NCI-H1105 (cell line): ENCODE data around the gene ELF2.
"Not testable (repeated sequence)": the region's sequence is repeated elsewhere in the genome, so short reads cannot be mapped to it uniquely, and the experiment has no call there.

ENCODE experiments used
- DNase-seq: peaks from one replicate; lab custom pipeline; 2025; lab: John Stamatoyannopoulos, UW

ELF2 gene

DNA sequence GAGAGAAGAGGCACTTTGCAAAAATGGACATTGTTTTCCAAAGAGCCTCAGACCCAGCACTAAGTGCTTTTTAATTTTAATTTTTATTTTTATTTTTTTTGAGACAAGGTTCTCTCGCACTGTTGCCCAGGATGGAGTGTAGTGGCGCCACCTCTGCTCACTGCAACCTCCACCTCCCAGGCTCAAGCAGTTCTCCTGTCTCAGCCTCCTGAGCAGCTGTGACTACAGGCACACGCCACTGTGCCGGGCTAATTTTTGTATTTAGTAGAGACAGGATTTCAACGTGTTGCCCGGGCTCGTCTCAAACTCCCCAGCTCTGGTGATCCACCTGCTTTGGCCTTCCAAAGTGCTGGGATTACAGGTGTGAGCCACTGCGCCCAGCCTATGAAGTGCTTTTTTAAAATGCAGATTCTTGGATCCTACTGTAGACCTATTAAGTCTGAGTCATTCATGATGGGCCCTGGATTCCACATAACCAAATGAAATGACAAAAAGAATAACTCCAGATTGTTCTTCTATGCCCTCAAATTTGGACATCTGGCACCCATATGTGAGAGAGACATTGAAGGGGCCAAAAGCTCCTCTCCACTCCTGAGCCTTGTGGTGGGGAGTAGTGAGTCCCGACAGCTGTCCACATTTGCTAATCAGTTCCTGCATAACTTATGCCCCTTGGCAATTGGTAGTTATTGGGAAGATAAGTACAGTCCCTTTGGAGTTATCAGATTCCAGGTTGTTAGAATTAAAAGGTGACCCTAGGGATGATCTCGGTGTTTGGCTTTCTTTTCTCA is 157.9 kb downstream of the ELF2 start:
- DNase-seq, result no peak

DNA sequence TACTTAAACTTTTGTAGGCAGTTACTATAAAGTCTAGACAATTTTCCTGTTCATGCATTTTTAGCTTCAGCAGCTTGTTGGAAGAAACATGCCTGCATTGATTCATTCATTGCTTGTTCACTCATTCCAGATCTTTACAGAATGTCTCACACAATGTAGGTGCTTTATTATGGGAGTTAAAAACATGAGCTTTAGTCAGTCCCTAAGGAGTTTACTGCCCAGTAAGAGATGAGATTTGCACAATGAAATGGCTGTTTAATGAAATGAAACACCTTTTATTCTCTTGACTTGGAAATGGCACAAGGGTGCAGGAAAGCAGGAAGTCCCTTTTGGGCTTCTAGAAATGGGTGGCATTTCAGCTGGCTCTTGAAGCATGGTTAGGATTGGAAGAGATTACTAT is 158.5 kb downstream of the ELF2 start:
- no peak for DNase-seq

DNA sequence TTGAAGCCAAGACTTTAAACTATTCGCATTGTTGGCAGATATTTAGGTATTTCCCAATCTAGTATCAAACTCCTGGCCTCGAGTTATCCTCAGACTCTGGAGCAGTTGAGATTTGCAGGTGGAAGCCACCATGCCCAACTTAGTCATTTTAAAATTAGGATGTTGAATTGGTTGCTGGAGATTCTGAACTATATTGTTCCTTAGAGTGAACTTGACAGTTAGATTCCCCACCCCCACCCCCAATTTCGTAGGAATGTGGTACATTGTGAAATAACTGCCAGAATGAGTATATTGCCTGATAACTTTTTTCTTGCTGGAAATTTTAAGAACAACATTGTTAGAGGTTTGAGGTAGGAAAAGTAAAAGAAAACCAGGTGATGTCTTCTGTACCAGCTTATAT is 159.2 kb downstream of the ELF2 start:
- no peak for DNase-seq

DNA sequence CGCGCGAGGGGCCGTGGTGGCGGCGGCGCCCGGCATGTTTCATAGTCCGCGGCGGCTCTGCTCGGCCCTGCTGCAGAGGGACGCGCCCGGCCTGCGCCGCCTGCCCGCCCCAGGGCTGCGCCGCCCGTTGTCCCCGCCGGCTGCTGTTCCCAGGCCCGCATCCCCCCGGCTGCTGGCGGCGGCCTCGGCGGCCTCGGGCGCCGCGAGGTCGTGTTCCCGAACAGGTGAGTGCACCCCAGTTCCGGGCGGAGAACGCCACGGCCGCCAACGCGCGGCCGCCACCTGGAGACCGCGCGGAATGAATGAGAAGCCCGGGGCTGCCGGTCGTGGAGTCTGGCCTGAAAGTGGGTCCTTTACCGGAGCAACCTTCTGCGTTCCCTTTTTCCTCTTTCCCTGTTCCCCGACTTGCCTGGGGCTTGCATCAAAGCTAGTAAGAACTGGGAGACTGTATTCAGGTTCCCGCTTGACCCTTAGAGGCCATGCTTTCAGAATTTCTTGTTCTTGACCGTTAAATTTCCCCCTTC is 161.0 kb downstream of the ELF2 start:
- DNase-seq, result no peak

DNA sequence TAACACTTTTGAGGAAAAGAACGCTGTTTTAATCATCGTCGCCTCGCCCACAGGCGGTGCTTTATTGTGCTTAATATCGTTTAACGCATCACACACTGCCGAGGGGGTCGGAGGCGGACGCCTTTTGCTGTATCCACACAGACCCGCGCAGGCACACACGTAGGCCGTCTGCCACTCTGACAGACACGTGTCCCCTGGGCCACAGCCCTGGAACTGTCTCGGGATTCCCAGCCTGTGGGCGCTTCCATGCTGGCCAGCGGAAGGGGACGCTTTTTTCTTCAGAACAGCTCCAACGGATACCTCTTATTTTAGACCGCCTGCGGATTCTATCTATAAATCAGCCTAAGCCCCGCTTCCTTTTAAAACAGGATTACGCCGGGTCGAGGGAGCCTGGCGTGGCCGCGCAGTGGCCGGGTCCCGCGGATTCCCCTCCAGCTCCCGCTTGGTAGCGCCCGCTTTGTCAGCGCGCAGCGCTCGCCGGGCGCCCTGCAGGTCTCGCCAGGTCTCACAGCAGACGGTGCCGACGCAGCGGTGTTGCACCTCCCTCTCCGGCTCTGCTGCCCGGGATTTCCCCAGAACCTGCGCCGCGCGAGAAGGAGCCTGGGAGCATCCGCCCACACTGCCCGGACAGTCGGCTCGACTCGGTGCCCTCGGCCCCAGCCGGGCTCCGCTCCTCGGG is 161.6 kb downstream of the ELF2 start, which contains the start of gene NOCT:
Gene NOCT, plus strand, starts transcription at position 513 of the 679 bp plus-strand sequence. CDS start 201 bp downstream, outside the sequence.
- peak; percentile 70 for DNase-seq

DNA sequence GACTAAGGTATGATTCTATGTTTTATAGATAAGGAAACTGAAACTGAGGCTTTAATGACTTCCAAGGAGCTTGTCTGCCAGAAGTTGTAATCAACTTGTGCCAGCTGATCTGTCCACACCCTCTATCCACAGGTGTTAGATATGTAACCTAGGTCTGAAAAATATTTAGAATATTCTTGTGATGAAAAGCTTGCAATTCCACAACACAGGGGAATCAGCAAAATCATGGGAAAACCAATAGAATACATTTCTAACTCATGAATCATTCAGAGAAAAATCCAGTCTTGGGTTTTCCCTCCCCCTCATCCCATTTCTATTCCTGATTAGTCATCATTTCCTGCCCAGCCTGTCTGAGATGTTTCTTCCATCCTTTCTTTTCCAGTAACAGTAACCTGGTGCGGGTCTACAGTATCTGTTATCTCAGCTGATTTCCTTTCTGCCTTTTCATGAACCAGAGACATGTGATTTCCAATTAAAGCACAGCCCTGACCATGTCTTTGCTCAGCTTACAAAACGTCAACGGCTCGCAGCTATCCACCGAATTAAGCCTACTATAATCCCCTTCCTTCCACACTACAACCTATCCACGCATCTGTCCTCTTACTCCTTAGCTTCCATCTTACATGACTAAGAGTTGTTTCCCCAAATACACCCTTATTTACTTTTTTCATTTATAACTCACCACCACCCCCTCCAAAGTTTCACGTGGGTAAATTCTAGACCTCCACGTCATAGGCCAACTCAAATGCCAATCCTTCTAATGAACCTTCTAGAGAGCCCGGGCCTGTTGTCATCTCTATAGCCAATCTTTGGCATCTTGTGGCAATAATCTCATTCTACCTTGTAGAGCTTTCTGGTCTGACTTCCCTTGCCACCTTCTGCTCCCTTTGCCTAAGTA is 162.4 kb downstream of the ELF2 start:
- DNase-seq, result no peak

DNA sequence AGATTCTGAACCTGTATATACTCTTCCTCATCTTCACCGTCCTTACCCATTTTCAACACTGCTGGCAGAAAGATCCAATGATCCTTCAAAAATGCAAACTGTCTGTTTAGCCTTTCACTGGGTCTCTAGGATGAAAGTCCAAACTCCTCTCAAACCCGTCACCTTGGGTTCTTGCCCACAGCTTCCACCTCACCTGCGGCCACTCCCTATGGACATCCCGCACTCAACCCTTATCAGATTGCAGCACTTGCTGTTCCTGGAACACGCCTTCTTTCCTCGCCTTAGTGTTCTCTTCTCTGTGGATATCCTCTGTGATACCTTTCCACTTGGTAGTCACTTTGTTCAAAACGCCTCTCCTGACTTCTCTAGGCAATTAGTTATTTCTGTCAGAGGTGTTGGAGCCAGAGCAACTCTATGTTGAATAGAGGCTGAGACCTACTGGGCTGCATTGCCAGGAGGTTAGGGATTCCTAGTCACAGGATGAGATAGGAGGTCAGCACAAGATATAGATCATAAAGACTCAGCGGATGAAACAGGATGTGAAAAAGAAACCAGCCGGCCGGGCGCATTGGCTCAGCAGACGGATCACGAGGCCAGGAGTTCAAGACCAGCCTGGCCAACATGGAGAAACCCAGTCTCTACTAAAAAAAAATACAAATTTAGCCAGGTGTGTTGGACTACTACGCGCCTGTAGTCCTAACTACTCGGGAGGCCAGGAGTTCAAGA is 165.6 kb downstream of the ELF2 start:
- DNase-seq, result no peak

DNA sequence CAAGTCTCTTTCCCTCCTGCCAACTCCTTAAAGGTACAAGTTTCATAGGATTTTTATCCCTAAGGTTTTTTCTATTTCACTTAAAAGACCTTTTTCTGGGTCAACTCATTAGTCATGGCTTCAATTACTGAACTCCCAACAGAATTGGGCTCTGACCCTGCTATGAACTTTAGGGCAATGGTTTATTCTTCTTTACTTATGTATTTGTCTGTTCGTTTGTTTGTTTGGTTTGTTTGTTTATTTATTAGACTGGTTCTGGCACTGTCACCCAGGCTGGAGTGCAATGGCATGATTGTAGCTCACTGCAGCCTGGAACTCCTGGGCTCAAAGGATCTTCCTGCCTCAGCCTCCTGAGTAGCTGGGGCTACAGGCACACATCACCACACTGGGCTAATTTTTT is 167.3 kb downstream of the ELF2 start:
- DNase-seq, result no peak

DNA sequence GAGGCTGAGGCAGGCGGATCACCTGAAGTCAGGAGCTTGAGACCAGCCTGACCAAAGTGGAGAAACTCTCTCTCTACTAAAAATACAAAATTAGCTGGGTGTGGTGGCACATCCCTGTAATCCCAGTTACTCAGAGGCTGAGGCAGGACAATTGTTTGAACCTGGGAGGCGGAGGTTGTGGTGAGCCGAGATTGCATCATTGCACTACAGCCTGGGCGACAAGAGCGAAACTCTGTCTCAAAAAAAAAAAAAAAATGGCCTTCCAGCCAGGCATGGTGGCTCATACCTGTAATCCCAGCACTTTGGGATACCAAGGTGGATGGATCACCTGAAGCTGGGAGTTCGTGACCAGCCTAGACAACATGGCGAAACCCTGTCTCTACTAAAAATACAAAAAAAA is 168.7 kb downstream of the ELF2 start:
- not testable (repeated sequence) for DNase-seq

DNA sequence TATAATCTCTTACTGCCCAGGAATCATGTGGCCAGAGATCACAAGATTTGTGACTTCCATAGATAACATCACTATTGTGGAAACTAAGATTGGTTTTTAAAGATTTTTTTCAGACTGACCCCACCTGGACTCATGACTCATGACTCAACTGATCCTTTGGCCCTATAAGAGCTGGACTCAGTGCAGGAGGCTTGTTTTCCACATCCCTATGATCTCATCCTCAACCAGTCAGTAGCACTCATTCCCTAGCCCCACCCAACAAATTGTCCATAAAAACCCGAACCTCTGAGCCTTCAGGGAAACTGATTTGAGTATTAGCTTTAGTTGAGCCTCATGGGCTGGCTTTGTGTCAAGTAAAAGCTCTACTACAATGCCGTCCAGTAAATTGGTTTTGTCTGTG is 169.4 kb downstream of the ELF2 start:
- DNase-seq, result no peak
